ENCODE measurements around the gene C1orf159.

DNA sequence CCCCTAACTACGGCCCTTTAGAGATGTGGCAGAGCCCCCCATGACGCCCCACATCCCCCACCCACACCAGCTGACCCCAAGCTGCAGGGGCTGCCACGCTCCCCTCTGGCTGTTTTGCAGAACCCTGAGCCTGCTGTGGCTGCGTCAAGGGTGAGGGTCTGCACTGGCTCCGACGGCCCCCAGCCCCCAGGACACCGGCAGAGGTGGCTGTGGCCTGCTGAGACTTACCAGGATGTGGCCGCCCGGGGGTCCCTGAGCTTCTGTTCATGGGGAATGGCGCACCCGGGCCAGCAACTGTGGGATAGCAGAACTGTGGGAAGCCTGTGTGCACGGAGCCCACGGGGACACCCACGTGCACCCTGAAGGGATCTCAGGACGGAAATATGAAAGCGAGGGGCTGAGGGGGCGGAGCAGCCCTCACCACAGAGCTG is 29.0 kb downstream of the C1orf159 start:
- TF ChIP-seq, protein P1, sequence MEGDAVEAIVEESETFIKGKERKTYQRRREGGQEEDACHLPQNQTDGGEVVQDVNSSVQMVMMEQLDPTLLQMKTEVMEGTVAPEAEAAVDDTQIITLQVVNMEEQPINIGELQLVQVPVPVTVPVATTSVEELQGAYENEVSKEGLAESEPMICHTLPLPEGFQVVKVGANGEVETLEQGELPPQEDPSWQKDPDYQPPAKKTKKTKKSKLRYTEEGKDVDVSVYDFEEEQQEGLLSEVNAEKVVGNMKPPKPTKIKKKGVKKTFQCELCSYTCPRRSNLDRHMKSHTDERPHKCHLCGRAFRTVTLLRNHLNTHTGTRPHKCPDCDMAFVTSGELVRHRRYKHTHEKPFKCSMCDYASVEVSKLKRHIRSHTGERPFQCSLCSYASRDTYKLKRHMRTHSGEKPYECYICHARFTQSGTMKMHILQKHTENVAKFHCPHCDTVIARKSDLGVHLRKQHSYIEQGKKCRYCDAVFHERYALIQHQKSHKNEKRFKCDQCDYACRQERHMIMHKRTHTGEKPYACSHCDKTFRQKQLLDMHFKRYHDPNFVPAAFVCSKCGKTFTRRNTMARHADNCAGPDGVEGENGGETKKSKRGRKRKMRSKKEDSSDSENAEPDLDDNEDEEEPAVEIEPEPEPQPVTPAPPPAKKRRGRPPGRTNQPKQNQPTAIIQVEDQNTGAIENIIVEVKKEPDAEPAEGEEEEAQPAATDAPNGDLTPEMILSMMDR (optimal IDR thresholded peaks at IDR 0.05 in 1 of 3, IDR thresholded peaks at IDR 0.05 in 1 of 3, conservative IDR thresholded peaks at IDR 0.05 in 1 of 3; ENCODE audit: extremely low read depth in 1 of 3, insufficient read depth in 2 of 3, low read length in 3 of 3): no peak
- no peak for TF ChIP-seq EZH2 (IDR thresholded peaks at IDR 0.05; ENCODE audit: low read length)

All from keratinocyte (primary cell).